GM10248 (cell line): ENCODE results near the gene KRT85.

Source experiments
- CTCF ChIA-PET: fragments of 300-600 bp; sonication (Branson Sonifier 250); formaldehyde crosslinking; extraction: SDS; loops from one replicate; lab custom pipeline; 2021; ENCODE audit warnings: antibody characterized with exemption; lab: Yijun Ruan, JAX
- POLR2A ChIA-PET: fragments of 350-650 bp; sonication (Branson Sonifier 250); formaldehyde crosslinking; extraction: SDS; loops from one replicate; lab custom pipeline; 2020; ENCODE audit warnings: antibody characterized with exemption; lab: Yijun Ruan, JAX
- DNase-seq: peaks from one replicate; pipeline ENCODE4 v3.0.0; 2012; ENCODE audit errors: extremely low spot score
- TF ChIP-seq, protein P1 (sequence below): IDR thresholded peaks from 2 replicates; pipeline ENCODE4 v1.5.1; 2012; ENCODE audit warnings: mild to moderate bottlenecking, low read depth; ENCODE audit errors: extremely low read depth, missing control alignments, control extremely low read depth

KRT85 gene

GRCh38 chr12:52396656-52397055, 29.4 kb upstream of the KRT85 start:
- POLR2A ChIA-PET = no interaction called here
- TF ChIP-seq, protein P1, sequence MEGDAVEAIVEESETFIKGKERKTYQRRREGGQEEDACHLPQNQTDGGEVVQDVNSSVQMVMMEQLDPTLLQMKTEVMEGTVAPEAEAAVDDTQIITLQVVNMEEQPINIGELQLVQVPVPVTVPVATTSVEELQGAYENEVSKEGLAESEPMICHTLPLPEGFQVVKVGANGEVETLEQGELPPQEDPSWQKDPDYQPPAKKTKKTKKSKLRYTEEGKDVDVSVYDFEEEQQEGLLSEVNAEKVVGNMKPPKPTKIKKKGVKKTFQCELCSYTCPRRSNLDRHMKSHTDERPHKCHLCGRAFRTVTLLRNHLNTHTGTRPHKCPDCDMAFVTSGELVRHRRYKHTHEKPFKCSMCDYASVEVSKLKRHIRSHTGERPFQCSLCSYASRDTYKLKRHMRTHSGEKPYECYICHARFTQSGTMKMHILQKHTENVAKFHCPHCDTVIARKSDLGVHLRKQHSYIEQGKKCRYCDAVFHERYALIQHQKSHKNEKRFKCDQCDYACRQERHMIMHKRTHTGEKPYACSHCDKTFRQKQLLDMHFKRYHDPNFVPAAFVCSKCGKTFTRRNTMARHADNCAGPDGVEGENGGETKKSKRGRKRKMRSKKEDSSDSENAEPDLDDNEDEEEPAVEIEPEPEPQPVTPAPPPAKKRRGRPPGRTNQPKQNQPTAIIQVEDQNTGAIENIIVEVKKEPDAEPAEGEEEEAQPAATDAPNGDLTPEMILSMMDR = no peak
- DNase-seq = no peak
- CTCF ChIA-PET = no interaction called here

GRCh38 chr12:52395761-52396434, 28.6 kb upstream of the KRT85 start:
- POLR2A ChIA-PET = no interaction called here

GRCh38 chr12:52394836-52395405, 27.6 kb upstream of the KRT85 start:
- CTCF ChIA-PET = interaction anchor here (1.0 to 1.5 kb wide), 6 partner anchors 13 to 240 kb away, joined by 3 to 4 read pairs (median 3); no protein-coding TSS in a partner anchor
- POLR2A ChIA-PET = no interaction called here
- no peak for DNase-seq
- TF ChIP-seq, protein P1 = no peak

More at GRCh38 chr12:52395761-52396434, 28.6 kb upstream of the KRT85 start:
- DNase-seq = no peak
- CTCF ChIA-PET = interaction anchor here (0.6 to 1.5 kb wide), 3 partner anchors 9 to 117 kb away, joined by 3 to 4 read pairs (median 4); no protein-coding TSS in a partner anchor
- TF ChIP-seq, protein P1 = no peak

DNA sequence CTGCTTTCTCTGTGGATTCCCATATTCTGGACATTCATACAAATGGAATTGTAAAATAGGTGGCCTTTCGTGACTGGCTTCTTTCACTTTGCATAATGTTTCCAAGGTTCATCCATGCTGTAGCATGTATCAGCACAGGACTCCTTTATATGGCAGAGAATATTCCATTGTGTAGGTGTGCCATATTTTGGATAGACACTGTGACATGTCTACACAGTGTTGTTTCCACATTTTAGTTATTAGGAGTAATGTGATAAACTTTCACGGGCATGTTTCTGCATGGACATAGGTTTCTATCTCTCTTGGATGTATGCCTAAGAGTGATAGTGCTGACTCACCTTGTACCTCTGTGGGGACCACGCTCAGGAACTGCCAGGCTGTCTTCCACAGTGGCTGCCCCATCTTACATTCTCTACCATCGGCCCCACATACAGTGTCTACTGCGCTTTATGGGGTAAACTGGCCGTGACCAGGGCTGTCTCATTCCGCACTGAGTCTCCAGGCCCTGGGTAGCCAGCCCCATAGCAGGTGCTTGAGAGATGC, 25.3 kb upstream of the KRT85 start:
- no peak for DNase-seq
- ChIA-PET CTCF (interaction anchor here (1.0 to 1.5 kb wide), 2 partner anchors 9 kb away, joined by 3 to 5 read pairs; no protein-coding TSS in a partner anchor), POLR2A (no interaction called here)
- TF ChIP-seq, protein P1 = no peak

- DNase-seq = no peak
- ChIA-PET CTCF (interaction anchor here (1.0 to 1.5 kb wide), 3 partner anchors 8 to 12 kb away, joined by 3 to 5 read pairs (median 3); no protein-coding TSS in a partner anchor), POLR2A (no interaction called here)
- TF ChIP-seq, protein P1 = no peak
These were observed 24.3 kb upstream of the KRT85 start for GRCh38 chr12:52391618-52392002.

DNA sequence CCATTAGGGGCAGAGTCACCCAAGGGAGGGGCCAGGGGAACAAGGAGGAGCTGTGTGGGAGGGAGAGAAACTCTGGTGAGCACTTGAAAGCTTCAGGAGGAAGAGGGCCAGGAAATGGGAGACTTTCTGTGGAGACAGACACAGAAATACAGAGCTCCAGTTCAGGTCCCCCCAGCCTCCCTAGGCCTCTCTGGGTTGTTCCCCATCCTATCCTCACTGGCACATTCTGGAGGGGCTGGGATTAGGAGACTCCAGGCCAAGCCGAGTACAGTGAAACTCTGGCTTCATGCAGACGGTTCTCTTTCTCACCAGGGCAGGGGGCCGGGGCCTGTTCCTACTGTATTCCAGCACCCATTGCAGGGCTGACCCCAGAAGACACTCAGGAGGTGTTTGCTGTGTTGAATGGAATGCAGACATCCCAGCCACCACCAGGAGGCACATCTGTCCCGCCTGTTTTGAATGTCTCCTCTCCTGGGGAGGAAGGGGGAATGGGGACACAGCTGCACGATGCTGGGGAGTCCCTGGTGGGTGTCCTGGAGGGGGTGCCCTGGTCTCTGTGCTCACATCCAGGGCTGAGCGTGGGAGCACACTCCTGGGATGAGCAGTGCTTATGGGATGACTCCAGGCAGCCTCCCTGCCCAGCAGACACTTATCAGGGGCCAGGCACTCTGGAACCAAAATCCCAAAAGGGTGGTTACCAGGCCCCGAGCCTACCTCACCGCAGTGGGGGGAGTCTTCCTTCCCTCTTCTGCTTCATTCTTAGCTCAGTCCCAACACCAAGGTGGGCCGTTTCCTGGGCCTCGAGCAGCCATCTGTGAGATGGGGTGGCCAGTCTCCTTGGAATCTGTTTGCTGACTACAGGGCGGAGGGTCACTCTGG, 23.7 kb upstream of the KRT85 start:
- TF ChIP-seq, protein P1 = peak; percentile 15
- POLR2A ChIA-PET = no interaction called here
- CTCF ChIA-PET = interaction anchor here (1.0 to 1.5 kb wide), 3 partner anchors 8 to 13 kb away, joined by 3 to 5 read pairs (median 3); no protein-coding TSS in a partner anchor
- DNase-seq = no peak
